Pancreas (tissue), 10 donors: ENCODE data around the gene ABCG1. TPM values are rescaled to one million over a fixed set of nuclear protein-coding genes. Genes with fewer than 3 reads are reported as not detected.

ENCODE experiments used
- ATAC-seq, 4 donors: fragments of 200-7000 bp; cut with Tn5 transposase; one replicate each; pipeline versions ENCODE4 v1.8.0 to v1.9.1; 2020; ENCODE audit warnings: mild to moderate bottlenecking in 4 of 4, moderate library complexity in 4 of 4
- DNase-seq, 6 donors: peaks; one replicate each; pipeline ENCODE4 v3.0.0-alpha.2; 2020
- FAIRE-seq: peaks from 2 replicates; lab custom pipeline; 2012; peaks lifted over from hg19 to GRCh38; lab: Jason Lieb, UNC
- H3K27ac ChIP-seq, 4 donors: fragments of 200-600 bp; sonication (generic); 1 replicate in 3 of 4; 2 replicates in 1 of 4; pipeline versions ENCODE4 v1.5.0 to v1.8.0; 2020
- H3K27me3 ChIP-seq, 4 donors: fragments of 200-600 bp; one replicate each; pipeline ENCODE4 v1.8.0; 2021
- H3K36me3 ChIP-seq, 3 donors: fragments of 200-600 bp; sonication (generic) in 1 of 3; one replicate each; pipeline versions ENCODE4 v1.5.0 to v1.8.0; 2020 to 2021
- H3K4me1 ChIP-seq, 3 donors: fragments of 200-600 bp; one replicate each; pipeline ENCODE4 v1.8.0; 2021
- H3K4me3 ChIP-seq, 4 donors: fragments of 200-600 bp; sonication (generic) in 2 of 4; one replicate each; pipeline versions ENCODE4 v1.5.0 to v1.8.0; 2020 to 2021
- H3K9me3 ChIP-seq, 4 donors: fragments of 200-600 bp; one replicate each; pipeline ENCODE4 v1.8.0; 2021
- WGBS, 2 donors: extraction: QIAGEN DNeasy Blood & Tissue Kit; methylation state at CpG; one replicate each; pipeline ENCODE4 v1.1.7; 2013; 5-methylcytosine and 5-hydroxymethylcytosine counted together
- intact Hi-C, 3 donors: fragments of 100-400 bp; cut with DNase I; formaldehyde crosslinking; loops; one replicate each; pipeline versions ENCODE4 v1.11.1 to v1.14.2; 2022
- polyA plus RNA-seq, 2 donors: library from polyadenylated mRNA; stranded (reverse); fragments of 200-250 nt; gene quantifications; one replicate each; pipeline ENCODE4 v1.2.3, GENCODE V29; 2013
- total RNA-seq, 6 donors: library from RNA; stranded (reverse); fragmentation: NEBNext Ultra II Directional in 4 of 6; extraction: Animal tissue kit (Norgen Biotek cat#: 25700) in 4 of 6; gene quantifications; one replicate each; pipeline versions ENCODE4 v1.2.1 to v1.2.4, GENCODE V29; 2021 to 2023
- TF ChIP-seq, protein P1 (sequence below), 4 donors: fragments of 200-600 bp; sonication (generic) in 3 of 4; IDR thresholded peaks; one replicate each; pipeline versions ENCODE4 v1.5.0 to v1.8.0; 2021; ENCODE audit warnings: antibody characterized with exemption in 4 of 4
- donor health status: healthy with polysubstance abuse.
- donor health status: DM: no; HTN: no; CAD: no; lungs with moderate emphysema.
- donor health status: DM: no; HTN: no; CAD: no.
- donor health status: control.
- donor health status: control.
- donor health status: Bipolar disorder and iron deficiency.
- donor health status: DM: yes; HTN: yes; CAD: no.
- donor health status: DM: no; HTN: no; CAD: no.
- donor health status: DM: no; HTN: no; CAD: no.
- donor health status: DM: yes; HTN: yes; CAD: no.

The ABCG1 gene
- total and polyA plus RNA-seq, 8 donors = 1.6 to 10.3 (median 4.2) TPM

DNA sequence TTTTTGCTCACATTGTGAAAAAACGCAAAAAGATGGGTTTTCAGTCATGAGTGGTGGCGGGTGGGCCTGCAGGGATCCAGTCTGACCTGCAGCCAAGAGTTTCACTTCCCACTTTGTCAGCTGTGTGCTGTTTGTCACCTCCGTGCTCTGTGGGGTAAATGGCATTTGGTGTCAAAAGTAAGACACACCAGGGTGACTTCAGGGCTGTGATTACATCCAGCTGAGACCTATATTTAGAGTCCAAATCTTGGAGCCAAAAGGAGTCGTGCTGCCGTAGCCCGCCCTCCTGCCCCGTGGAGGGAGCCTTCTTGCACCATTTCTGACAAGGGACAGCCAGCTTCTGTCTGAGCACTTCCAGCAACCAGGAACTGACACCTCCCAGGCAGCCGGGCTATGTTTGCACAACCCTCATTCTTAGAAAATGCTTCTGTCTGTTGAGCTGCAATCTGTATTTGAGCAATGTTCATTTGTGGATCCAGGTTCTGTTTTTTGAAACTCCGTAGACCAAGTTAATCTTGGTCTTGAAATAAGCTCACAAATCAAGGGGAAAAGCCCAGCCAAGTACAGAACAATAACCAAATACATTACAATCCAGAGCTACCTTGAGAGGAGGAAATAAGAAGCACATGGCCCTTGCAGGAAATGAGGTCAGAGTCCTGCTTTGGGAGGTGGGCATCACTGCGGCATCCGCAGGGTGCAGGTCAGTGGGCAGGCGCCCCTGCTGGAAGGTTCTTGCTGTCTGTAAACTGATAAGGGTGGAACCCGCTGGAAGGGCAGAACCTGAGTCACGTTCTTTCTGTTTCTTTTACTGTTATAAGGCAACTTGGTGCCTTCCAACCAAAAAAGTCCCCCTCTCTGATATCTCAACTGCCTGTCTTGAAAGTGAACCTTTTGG, 14.4 kb downstream of the ABCG1 start:
- no peak overlapping the region for H3K4me3 ChIP-seq
- intact Hi-C loops = no loop called here
- peaks cover 23 to 39% (median 38%) of the 10 kb centered on the region in 3 donors for H3K4me1 ChIP-seq
- FAIRE-seq (no peak), ATAC-seq (peak; percentile 27 to 60 (median 52)), DNase-seq (peak in 5 of 6 donors; percentile 41 to 61 (median 46))
- peak overlapping the region; percentile 4 to 84 (median 70) for H3K27ac ChIP-seq
- WGBS, 2 donors = 18% methylated on average over 14 of the region's 14 CpGs
- H3K9me3 ChIP-seq = no peaks in the 10 kb centered on the region
- TF ChIP-seq, protein P1, sequence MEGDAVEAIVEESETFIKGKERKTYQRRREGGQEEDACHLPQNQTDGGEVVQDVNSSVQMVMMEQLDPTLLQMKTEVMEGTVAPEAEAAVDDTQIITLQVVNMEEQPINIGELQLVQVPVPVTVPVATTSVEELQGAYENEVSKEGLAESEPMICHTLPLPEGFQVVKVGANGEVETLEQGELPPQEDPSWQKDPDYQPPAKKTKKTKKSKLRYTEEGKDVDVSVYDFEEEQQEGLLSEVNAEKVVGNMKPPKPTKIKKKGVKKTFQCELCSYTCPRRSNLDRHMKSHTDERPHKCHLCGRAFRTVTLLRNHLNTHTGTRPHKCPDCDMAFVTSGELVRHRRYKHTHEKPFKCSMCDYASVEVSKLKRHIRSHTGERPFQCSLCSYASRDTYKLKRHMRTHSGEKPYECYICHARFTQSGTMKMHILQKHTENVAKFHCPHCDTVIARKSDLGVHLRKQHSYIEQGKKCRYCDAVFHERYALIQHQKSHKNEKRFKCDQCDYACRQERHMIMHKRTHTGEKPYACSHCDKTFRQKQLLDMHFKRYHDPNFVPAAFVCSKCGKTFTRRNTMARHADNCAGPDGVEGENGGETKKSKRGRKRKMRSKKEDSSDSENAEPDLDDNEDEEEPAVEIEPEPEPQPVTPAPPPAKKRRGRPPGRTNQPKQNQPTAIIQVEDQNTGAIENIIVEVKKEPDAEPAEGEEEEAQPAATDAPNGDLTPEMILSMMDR (IDR thresholded peaks at IDR 0.05) = peak in 1 of 4 donors; percentile 9
- no peaks in the 10 kb centered on the region for H3K27me3 ChIP-seq
- H3K36me3 ChIP-seq = no peaks in the 10 kb centered on the region

DNA sequence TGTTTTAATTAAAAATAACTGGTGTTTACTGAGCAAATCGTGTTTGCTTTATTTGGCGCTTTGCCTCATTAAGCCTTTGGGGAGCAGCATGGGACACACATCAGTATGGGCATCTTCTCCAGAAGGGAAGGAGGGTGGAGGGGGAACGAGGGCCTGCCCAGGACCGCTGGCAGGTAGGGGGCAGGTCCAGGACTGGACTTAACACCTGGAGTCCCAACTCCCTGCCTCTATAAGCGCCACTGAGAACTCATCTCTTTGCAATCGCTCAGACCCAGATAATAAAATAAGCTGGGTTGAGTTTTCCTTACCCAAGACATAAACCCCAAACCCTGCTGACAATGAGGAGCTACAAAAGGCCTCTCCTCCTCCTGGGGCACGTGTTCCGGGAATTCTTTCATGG, 15.1 kb downstream of the ABCG1 start:
- DNase-seq = peak in 1 of 6 donors; percentile 28

GRCh38 chr21:42234464-42235241, 15.7 kb downstream of the ABCG1 start:
- ATAC-seq (peak; percentile 78 to 87 (median 81)), FAIRE-seq (no peak), DNase-seq (peak; percentile 65 to 91 (median 74))
- TF ChIP-seq, protein P1 (IDR thresholded peaks at IDR 0.05) = no peak
- H3K4me3 ChIP-seq = peak overlapping the region; percentile 23 to 54 (median 38)
- intact Hi-C loops = no loop called here
- H3K4me1 ChIP-seq = peaks cover 23 to 39% (median 38%) of the 10 kb centered on the region in 3 donors
- 2 to 3% methylated on average over 62 to 73 of the region's 73 CpGs for WGBS, 2 donors
- peak overlapping the region; percentile 23 to 84 (median 70) for H3K27ac ChIP-seq
- H3K36me3 ChIP-seq = no peaks in the 10 kb centered on the region
- H3K9me3 ChIP-seq = no peaks in the 10 kb centered on the region
- H3K27me3 ChIP-seq = no peaks in the 10 kb centered on the region

More for the DNA sequence above, 15.1 kb downstream of the ABCG1 start:
- Histone ChIP-seq H3K27me3 (no peaks in the 10 kb centered on the region), H3K4me1 (peaks cover 23 to 39% (median 38%) of the 10 kb centered on the region in 3 donors), H3K27ac (peak overlapping the region in 3 of 4 donors; percentile 70 to 84 (median 71)), H3K36me3 (no peaks in the 10 kb centered on the region), H3K4me3 (peak overlapping the region in 1 of 4 donors; percentile 54), H3K9me3 (no peaks in the 10 kb centered on the region)
- no peak for FAIRE-seq
- intact Hi-C loops = no loop called here
- 39 to 45% methylated on average over 8 of the region's 8 CpGs for WGBS, 2 donors
- TF ChIP-seq, protein P1 (IDR thresholded peaks at IDR 0.05) = no peak
- ATAC-seq = peak in 3 of 4 donors; percentile 4 to 10 (median 6)

- no peaks in the 10 kb centered on the region for H3K36me3 ChIP-seq
- 33 to 41% methylated on average over 9 of the region's 9 CpGs for WGBS, 2 donors
- H3K27ac ChIP-seq = peak overlapping the region in 1 of 4 donors; percentile 84
- TF ChIP-seq, protein P1 (IDR thresholded peaks at IDR 0.05) = no peak
- H3K4me1 ChIP-seq = peaks cover 23 to 39% (median 38%) of the 10 kb centered on the region in 3 donors
- peak in 2 of 4 donors; percentile 15 to 50 for ATAC-seq
- H3K4me3 ChIP-seq = no peak overlapping the region
- H3K9me3 ChIP-seq = no peaks in the 10 kb centered on the region
- FAIRE-seq = no peak
- intact Hi-C loops = no loop called here
- H3K27me3 ChIP-seq = no peaks in the 10 kb centered on the region
- DNase-seq = peak in 1 of 6 donors; percentile 39
Observed at GRCh38 chr21:42235593-42235992, 16.7 kb downstream of the ABCG1 start.
